Measurements from ENCODE around the gene QDPR.

DNA sequence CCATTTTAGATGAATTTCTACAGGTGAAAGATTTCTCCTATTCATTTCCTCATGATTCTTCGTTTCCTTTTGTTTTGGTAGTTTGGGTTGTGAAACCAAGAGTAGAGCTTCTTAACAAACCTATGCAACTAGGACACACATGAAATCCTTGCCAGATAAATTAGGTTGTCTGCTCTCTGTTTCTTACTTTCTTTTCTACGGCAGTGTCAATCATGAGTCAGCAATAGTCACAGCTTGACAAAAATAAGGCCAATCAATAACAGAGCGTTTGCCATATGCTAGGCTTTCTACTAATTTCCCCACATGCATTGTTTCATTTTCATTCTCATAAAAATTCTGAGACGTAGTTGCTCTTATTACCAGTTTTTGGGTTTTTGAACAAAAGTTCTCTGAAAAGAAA lies 23.4 kb upstream of the QDPR start:
- TF ChIP-seq FOXP2 (optimal IDR thresholded peaks at IDR 0.05; ENCODE audit: control extremely low read depth, extremely low read length, insufficient read depth) = no peak
- TF ChIP-seq EZH2 (IDR thresholded peaks at IDR 0.05) = no peak

Data from SK-N-MC (cell line).